PC-9 (cell line): ENCODE data around the gene TMEM240.

Source experiments
- CTCF ChIP-seq: fragments of 200-600 bp; sonication (generic); conservative IDR thresholded peaks from 2 replicates; pipeline ENCODE4 v1.6.1; 2017; ENCODE audit warnings: mixed run types, antibody characterized with exemption, mild to moderate bottlenecking, moderate library complexity
- EZH2 ChIP-seq: fragments of 200-600 bp; sonication (generic); IDR thresholded peaks from 2 replicates; pipeline ENCODE4 v1.8.0; 2017; ENCODE audit warnings: antibody characterized with exemption, low read depth

GRCh38 chr1:1577367-1578011 lies 37.1 kb upstream of the TMEM240 start:
- no peak for TF ChIP-seq CTCF
- no peak for TF ChIP-seq EZH2
